Breast epithelium (tissue), 3 donors: ENCODE data around the gene SKOR1.

Source experiments
- POLR2AphosphoS5 ChIP-seq, 3 donors: sonication (generic); formaldehyde crosslinking; IDR thresholded peaks; one replicate each; pipeline ENCODE4 v1.6.1; 2017; ENCODE audit warnings: antibody characterized with exemption in 3 of 3
- TF ChIP-seq, protein P1 (sequence below), 3 donors: fragments of 450-650 bp; IDR thresholded peaks; one replicate each; pipeline ENCODE4 v1.5.1; 2016 to 2017; ENCODE audit warnings: antibody characterized with exemption in 3 of 3, mild to moderate bottlenecking in 3 of 3, moderate library complexity in 3 of 3

DNA sequence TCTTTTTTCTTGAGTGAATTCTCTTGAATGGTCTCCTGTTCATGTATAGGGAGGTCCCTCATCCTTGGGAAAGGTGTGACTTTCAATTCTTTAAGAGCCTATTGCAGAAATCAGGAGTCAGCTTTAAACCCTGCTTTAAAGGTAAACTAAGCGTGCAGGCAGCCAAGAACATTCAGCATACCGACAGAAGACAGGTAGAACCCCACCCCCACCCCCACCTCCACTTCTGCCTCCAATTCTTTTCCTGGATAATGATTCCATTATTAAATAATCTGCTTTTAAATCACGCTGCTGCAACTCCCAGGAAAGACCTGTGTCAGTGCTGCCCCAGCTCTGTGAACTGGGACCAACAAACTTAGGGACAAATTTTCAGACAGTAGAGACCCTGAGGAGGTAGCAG, 49.3 kb upstream of the SKOR1 start:
- TF ChIP-seq, protein P1, sequence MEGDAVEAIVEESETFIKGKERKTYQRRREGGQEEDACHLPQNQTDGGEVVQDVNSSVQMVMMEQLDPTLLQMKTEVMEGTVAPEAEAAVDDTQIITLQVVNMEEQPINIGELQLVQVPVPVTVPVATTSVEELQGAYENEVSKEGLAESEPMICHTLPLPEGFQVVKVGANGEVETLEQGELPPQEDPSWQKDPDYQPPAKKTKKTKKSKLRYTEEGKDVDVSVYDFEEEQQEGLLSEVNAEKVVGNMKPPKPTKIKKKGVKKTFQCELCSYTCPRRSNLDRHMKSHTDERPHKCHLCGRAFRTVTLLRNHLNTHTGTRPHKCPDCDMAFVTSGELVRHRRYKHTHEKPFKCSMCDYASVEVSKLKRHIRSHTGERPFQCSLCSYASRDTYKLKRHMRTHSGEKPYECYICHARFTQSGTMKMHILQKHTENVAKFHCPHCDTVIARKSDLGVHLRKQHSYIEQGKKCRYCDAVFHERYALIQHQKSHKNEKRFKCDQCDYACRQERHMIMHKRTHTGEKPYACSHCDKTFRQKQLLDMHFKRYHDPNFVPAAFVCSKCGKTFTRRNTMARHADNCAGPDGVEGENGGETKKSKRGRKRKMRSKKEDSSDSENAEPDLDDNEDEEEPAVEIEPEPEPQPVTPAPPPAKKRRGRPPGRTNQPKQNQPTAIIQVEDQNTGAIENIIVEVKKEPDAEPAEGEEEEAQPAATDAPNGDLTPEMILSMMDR (IDR thresholded peaks at IDR 0.05) = no peak
- TF ChIP-seq POLR2AphosphoS5 (IDR thresholded peaks at IDR 0.05) = no peak
